GM23248 (cell line): ENCODE results near the gene C1GALT1C1.

Experiments
- EZH2 ChIP-seq: fragments of 200-600 bp; sonication (generic); IDR thresholded peaks from 2 replicates; pipeline ENCODE4 v1.6.1; 2018; ENCODE audit warnings: antibody characterized with exemption, mild to moderate bottlenecking; ENCODE audit not compliant: insufficient read depth, poor library complexity, severe bottlenecking
- EZH2phosphoT487 ChIP-seq: fragments of 200-600 bp; sonication (generic); IDR thresholded peaks from 2 replicates; pipeline ENCODE4 v1.6.1; 2018; ENCODE audit warnings: antibody characterized with exemption, moderate library complexity, mild to moderate bottlenecking, low read depth; ENCODE audit not compliant: insufficient read depth

DNA sequence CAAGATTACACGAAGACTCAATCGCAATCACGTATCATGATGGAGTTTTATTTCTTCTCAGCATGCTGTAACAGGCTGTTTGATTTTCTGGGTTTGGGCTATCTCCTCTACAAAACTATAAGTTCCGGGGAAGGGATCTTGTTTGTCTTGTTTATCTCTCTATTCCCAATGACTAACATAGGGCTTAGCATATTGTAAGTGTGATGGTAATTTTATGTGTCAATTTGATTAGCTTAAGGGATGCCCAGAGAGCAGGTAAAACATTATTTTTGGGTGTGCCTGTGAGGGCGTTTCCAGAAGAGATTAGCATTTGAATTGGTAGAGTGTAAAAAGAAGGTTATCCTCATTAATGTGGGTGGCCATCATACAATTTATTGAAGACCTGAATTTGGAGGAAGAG, 32.8 kb upstream of the C1GALT1C1 start:
- TF ChIP-seq EZH2phosphoT487 (no peak), EZH2 (no peak)
